DMS53 treated with DMSO at 0.1 percent for 48 hours (cell line): Measurements from ENCODE around the gene PRMT5.
"Not testable (repeated sequence)": the region's sequence is repeated elsewhere in the genome, so short reads cannot be mapped to it uniquely, and the experiment has no call there.

ENCODE experiments used
- DNase-seq: peaks from one replicate; lab custom pipeline; 2025; ENCODE audit not compliant: unreplicated experiment; lab: John Stamatoyannopoulos, UW

The PRMT5 gene

GRCh38 chr14:22935156-22935555 lies 6.0 kb upstream of the PRMT5 start:
- DNase-seq, result no peak

- DNase-seq, result peak; percentile 22
Observed at GRCh38 chr14:22932146-22932545, 3.0 kb upstream of the PRMT5 start.

DNA sequence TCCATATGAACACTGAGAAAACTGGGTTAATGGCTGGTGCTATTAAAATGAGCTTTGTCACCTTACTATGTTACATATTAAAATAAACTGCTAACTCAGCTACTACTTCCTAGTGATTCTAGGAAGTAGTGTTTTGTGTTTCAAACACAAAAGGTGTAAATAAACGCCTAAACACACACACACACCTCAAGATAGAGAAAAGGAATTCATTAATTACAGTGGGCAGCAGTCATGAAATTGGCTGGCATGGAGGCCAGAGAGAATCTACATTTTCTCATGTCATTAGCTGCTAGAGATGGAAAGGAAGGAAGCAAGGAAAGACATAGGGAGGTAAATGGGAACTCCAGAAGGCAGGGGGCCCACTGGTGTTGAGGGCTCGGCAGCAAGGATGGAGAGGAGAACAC lies 787 bp upstream of the PRMT5 start:
- DNase-seq, result no peak

DNA sequence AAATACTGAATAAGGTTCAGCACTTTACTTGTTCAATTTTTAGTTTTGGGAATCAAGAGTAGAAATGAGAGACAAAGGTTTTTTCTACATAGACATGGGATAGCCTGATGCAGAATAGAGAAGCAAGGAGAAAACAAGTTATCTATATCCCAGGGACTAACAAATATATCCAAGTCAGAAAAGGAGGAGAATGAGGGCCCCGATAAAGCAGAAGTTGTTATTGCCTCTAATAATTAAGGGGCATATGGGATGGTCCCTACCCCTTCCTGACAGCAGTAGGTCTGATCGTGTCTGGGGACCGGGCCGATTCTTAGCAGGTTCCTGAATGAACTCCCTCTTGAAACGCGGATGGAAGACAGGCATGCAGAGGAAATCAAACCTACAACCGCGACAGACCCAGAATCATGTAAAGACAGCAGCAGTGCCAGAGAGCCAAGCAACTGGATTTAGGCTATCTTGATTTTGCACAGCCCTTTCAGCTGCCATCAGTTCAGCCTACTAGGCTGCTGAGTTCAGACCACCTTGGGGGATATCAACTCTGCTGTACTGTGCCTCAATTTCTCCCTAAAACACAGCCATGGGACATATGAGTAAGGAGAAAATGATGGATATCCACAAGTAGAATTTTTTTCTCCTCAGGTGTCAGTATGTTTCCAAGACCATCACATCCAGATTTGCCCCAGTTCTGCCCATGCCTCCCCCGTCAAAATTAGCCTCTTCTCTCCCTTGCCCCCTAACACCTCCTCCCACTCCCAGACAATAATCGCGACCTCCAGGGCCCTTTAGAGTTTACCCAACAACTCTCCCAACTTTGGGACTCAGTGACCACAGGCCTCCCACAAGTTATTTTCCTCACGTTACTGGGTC lies 706 bp downstream of the PRMT5 start:
- DNase-seq, result no peak

GRCh38 chr14:22926316-22926715 lies 2.9 kb downstream of the PRMT5 start:
- no peak for DNase-seq

DNA sequence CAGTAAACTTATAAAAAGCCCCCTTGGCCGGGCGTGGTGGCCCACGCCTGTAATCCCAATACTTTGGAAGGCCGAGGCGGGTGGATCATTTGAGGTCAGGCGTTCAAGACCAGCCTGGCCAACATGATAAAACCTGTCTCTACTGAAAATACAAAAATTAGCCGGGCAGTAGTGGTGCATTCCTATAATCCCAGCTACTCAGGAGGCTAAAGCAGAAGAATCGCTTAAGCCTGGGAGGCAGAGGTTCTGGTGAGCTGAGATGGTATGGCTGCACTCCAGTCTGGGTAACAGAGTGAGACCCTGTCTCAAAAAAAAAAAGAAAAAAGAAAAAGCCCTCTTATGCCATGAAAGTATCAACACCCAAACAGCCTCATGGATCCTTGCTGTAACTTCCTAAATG lies 3.7 kb downstream of the PRMT5 start:
- DNase-seq, result no peak

DNA sequence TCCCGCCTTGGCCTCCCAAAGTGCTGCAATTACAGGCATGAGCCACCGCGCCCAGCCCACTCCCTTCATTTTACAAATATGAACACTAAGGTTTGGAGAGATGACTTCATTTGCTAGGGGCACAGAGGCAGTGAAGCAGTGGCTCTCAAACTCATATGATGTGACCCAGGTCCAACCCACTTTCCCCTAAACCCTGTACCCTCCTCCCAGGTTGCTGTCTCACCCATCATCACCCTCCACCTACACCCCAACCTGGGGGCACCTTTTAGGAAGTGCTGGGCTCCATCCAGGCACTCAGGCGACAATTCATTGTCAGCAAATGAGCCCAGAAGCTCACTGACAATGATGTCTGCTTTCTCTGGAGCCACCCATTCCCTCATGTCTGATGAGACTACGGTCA lies 5.4 kb downstream of the PRMT5 start:
- DNase-seq, result no peak

GRCh38 chr14:22922294-22922693 lies 6.9 kb downstream of the PRMT5 start:
- no peak for DNase-seq

- DNase-seq, result no peak
Observed at GRCh38 chr14:22920697-22921096, 8.5 kb downstream of the PRMT5 start.

GRCh38 chr14:22919601-22919921 lies 9.6 kb downstream of the PRMT5 start:
- no peak for DNase-seq

GRCh38 chr14:22918804-22919600 lies 10.2 kb downstream of the PRMT5 start, which contains the start of gene RBM23:
RBM23 (minus strand) TSS chr14:22919149.
- DNase-seq, result peak; percentile 97

DNA sequence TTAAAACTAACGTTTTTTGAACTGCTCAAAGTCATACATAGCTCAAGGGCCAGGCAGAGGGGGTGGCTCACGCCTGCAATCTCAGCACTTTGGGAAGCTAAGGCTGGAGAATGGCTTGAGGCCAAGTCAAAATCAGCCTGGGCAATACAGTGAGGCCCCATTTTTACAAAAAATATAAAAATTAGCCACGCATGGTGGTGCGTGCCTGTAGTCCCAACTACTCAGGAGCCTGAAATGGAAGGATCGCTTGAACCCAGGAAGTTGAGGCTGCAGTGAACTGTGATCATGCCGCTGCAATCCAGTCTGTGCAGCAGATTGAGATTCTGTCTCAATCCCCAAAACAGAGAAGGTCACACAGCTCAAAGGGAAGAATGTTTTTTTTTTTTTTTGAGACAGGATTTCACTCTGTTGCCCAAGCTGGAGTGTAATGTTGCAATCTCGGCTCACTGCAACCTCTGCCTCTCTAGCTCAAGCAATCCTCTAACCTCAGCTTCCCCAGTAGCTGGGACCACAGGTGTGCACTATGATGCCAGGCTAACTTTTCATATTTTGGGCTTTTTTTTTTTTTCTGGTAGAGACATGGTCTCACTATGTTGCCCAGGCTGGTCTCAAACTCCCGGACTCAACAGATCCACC lies 13.2 kb downstream of the PRMT5 start:
- no peak for DNase-seq

DNA sequence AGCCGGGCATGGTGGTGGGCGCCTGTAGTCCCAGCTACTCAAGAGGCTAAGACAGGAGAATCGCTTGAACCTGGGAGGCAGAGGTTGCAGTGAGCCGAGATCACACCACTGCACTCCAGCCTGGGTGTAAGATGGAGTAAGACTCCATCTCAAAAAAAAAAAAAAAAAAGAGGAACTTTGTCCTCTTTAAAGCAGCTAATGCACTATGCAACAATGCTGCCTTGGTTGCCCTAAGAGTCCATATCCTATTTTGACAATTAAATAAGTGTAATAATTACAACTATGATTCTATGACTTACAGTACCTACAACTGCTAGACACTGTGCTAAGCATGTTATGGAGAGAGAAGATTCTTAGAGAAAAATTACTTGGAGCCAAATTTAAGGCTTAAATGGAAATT lies 14.3 kb downstream of the PRMT5 start:
- DNase-seq, result not testable (repeated sequence)

DNA sequence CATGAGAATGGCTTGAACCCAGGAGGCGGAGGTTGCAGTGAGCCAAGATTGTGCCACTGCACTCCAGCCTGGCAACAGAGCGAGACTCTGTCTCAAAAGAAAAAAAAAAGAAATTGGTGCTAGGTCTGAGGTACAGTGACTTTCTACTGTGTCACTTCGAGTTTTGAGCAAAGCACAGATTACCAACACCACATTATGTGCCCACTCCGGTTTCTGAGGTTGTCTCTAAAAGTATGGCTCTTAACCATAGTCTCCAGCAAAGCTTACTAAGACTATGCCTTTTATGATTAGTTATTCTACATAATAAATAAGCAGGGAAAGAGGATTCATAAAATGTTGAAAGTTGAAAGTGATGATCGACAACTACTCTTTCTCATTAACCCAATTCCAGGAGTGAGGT lies 18.3 kb downstream of the PRMT5 start:
- no peak for DNase-seq

GRCh38 chr14:22908601-22909000 lies 20.6 kb downstream of the PRMT5 start:
- no peak for DNase-seq

- no peak for DNase-seq
Observed at GRCh38 chr14:22907429-22907828, 21.7 kb downstream of the PRMT5 start.

DNA sequence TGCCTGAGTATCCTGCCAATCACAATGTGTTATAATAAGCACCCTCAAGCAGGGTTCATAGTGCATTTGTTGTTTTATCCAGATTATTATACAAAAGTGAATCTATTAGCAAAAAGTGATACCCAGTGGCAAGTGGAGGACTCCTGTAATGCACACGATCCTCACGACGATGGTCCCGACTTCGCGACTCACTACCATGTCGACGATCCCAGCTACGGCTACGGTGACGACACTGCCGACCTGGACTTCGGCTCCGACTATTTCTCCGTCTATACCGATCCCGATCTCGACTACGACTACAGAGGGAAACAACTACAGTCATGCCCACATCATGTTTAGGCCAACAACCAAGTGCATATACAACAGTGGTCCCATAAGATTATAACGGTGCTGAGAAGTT lies 23.1 kb downstream of the PRMT5 start:
- no peak for DNase-seq

- DNase-seq, result no peak
Observed at GRCh38 chr14:22905627-22906026, 23.5 kb downstream of the PRMT5 start.

DNA sequence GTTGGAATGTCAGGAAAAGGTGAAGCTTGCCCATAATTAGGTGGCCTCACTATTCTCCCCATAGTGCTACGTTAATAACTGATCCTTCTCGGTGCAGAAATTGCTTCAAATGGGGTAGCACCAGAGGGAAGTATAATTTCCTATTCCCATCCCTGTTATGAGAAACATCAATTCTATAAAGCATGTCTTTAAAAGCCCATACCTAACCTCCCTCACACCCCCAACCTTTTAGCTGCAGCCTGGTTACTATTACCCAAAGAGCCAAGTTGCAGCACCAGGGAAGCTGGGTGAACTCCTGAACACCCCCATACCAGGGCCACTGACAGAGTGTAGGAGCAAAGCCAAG lies 25.5 kb downstream of the PRMT5 start:
- DNase-seq, result no peak

DNA sequence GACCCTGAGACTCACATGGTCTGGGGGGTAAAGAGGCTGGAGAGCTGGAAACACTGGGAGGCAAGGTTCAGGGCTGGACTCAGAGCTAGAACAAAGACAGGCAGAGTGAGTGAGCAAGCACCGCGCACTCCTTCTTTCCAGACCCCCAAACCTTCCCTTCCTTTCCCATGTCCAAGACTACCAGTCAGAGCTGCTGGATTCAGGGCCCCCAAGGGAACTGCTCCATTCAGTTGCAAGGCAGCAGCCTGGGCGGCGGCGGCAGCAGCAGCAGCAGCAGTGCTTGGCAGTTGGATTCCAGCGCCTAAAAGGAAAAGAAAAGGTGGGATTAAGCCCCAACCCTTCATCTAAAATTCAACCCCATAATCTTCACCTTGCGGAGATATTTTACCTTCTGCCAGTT lies 27.4 kb downstream of the PRMT5 start:
- no peak for DNase-seq

- DNase-seq, result peak; percentile 39
Observed at GRCh38 chr14:22900081-22900799, 28.9 kb downstream of the PRMT5 start.
